PC-9 (cell line): Measurements from ENCODE around the gene TKT.

ENCODE experiments used
- EZH2 ChIP-seq: fragments of 200-600 bp; sonication (generic); IDR thresholded peaks from 2 replicates; pipeline ENCODE4 v1.8.0; 2017; ENCODE audit warnings: antibody characterized with exemption, low read depth
- TF ChIP-seq, protein P1 (sequence below): fragments of 200-600 bp; sonication (generic); conservative IDR thresholded peaks from 2 replicates; pipeline ENCODE4 v1.6.1; 2017; ENCODE audit warnings: mixed run types, antibody characterized with exemption, mild to moderate bottlenecking, moderate library complexity

DNA sequence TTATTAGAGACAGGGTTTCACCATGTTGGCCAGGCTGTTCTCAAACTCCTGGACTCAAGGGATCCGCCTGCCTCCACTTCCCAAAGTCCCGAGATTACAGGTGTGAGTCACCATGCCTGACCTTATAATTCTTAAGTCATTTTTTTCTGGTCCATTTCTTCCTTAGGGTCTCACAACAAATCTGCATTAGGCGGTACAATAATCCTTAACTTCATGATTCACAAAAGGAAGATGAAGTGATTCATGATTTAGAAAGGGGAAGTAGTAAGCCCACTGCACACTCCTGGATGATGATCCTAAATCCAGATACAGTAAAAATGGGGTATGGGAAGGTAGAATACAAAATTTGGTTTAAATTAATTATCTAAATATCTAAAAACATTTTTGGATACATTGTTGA is 45.0 kb upstream of the TKT start:
- TF ChIP-seq, protein P1, sequence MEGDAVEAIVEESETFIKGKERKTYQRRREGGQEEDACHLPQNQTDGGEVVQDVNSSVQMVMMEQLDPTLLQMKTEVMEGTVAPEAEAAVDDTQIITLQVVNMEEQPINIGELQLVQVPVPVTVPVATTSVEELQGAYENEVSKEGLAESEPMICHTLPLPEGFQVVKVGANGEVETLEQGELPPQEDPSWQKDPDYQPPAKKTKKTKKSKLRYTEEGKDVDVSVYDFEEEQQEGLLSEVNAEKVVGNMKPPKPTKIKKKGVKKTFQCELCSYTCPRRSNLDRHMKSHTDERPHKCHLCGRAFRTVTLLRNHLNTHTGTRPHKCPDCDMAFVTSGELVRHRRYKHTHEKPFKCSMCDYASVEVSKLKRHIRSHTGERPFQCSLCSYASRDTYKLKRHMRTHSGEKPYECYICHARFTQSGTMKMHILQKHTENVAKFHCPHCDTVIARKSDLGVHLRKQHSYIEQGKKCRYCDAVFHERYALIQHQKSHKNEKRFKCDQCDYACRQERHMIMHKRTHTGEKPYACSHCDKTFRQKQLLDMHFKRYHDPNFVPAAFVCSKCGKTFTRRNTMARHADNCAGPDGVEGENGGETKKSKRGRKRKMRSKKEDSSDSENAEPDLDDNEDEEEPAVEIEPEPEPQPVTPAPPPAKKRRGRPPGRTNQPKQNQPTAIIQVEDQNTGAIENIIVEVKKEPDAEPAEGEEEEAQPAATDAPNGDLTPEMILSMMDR = no peak
- no peak for TF ChIP-seq EZH2
